Muscle of leg (tissue), 11 donors: ENCODE data around the gene KCNIP4. TPM values are rescaled to one million over a fixed set of nuclear protein-coding genes. Genes with fewer than 3 reads are reported as not detected.

Source experiments
- DNase-seq: peaks from one replicate; pipeline ENCODE4 v3.0.0; 2013
- H3K27ac ChIP-seq: one replicate; pipeline ENCODE4 v1.5.1; 2013; ENCODE audit warnings: mild to moderate bottlenecking, low read length, control low read depth
- H3K27me3 ChIP-seq: one replicate; pipeline ENCODE4 v1.6.1; 2013; ENCODE audit warnings: low read length; ENCODE audit not compliant: control insufficient read depth, insufficient read depth
- H3K36me3 ChIP-seq: one replicate; pipeline ENCODE4 v1.6.1; 2013; ENCODE audit warnings: low read length; ENCODE audit not compliant: control insufficient read depth, insufficient read depth
- H3K4me1 ChIP-seq: one replicate; pipeline ENCODE4 v1.6.1; 2013; ENCODE audit warnings: low read length; ENCODE audit not compliant: control insufficient read depth, insufficient read depth
- H3K4me3 ChIP-seq: one replicate; pipeline ENCODE4 v1.5.1; 2013; ENCODE audit warnings: low read length, control low read depth
- H3K9me3 ChIP-seq: replicated peaks from 2 replicates; pipeline ENCODE4 v1.6.1; 2013; ENCODE audit warnings: low read depth, low read length; ENCODE audit not compliant: control insufficient read depth
- WGBS: methylation state at CpG from one replicate; pipeline ENCODE4 v1.1.5; 2013; ENCODE audit warnings: missing lambda C conversion rate; ENCODE audit not compliant: insufficient coverage; 5-methylcytosine and 5-hydroxymethylcytosine counted together
- polyA plus RNA-seq, 8 donors: library from polyadenylated mRNA; unstranded; fragments of 120-200 nt; gene quantifications; one replicate each; pipeline versions ENCODE4 v1.2.1 to v1.2.3, GENCODE V29; 2013; ENCODE audit warnings: inconsistent platforms in 1 of 8, low replicate concordance in 1 of 8; ENCODE audit not compliant: insufficient read length in 8 of 8, insufficient read depth in 1 of 8
- total RNA-seq: library from RNA; stranded (reverse); fragments of 120-200 nt; gene quantifications from one replicate; pipeline ENCODE4 v1.2.4, GENCODE V29; 2013

Gene KCNIP4
- total and polyA plus RNA-seq, 9 donors: 0.44 to 2.8 (median 1.6) TPM

- Histone ChIP-seq H3K27ac (no peak overlapping the region), H3K4me1 (no peaks in the 10 kb centered on the region), H3K36me3 (no peaks in the 10 kb centered on the region), H3K27me3 (no peaks in the 10 kb centered on the region), H3K4me3 (no peak overlapping the region), H3K9me3 (peaks cover 2% of the 10 kb centered on the region)
- 55% methylated on average over 3 of the region's 3 CpGs for whole genome bisulfite sequencing
- DNase-seq: no peak
Observed at GRCh38 chr4:20997886-20998285, 950.7 kb downstream of the KCNIP4 start.

- H3K4me1 ChIP-seq: no peaks in the 10 kb centered on the region
Observed at GRCh38 chr4:20995610-20996009, 953.0 kb downstream of the KCNIP4 start.

GRCh38 chr4:20995015-20995414 is 953.6 kb downstream of the KCNIP4 start:
- Histone ChIP-seq H3K36me3 (no peaks in the 10 kb centered on the region), H3K9me3 (peaks cover 2% of the 10 kb centered on the region), H3K27me3 (no peaks in the 10 kb centered on the region), H3K4me1 (no peaks in the 10 kb centered on the region), H3K4me3 (no peak overlapping the region), H3K27ac (no peak overlapping the region)
- no CpG with 5 or more reads among the region's 3 CpGs for WGBS
- no peak for DNase-seq

More at GRCh38 chr4:20995610-20996009, 953.0 kb downstream of the KCNIP4 start:
- 60% methylated on average over 1 of the region's 4 CpGs for WGBS
- H3K27ac ChIP-seq: no peak overlapping the region
- no peak overlapping the region for H3K4me3 ChIP-seq
- no peaks in the 10 kb centered on the region for H3K36me3 ChIP-seq
- no peaks in the 10 kb centered on the region for H3K27me3 ChIP-seq
- peaks cover 2% of the 10 kb centered on the region for H3K9me3 ChIP-seq
- no peak for DNase-seq

GRCh38 chr4:20992002-20992401 is 956.6 kb downstream of the KCNIP4 start:
- no peak overlapping the region for H3K27ac ChIP-seq
- no peak for DNase-seq
- H3K9me3 ChIP-seq: peaks cover 2% of the 10 kb centered on the region
- WGBS: no CpG with 5 or more reads among the region's 3 CpGs
- H3K36me3 ChIP-seq: no peaks in the 10 kb centered on the region
- H3K4me3 ChIP-seq: no peak overlapping the region
- no peaks in the 10 kb centered on the region for H3K4me1 ChIP-seq
- H3K27me3 ChIP-seq: no peaks in the 10 kb centered on the region

GRCh38 chr4:20987191-20987590 is 961.4 kb downstream of the KCNIP4 start:
- Histone ChIP-seq H3K4me1 (peaks cover 9% of the 10 kb centered on the region), H3K36me3 (no peaks in the 10 kb centered on the region), H3K27me3 (peaks cover 6% of the 10 kb centered on the region), H3K27ac (no peak overlapping the region), H3K4me3 (no peak overlapping the region), H3K9me3 (no peaks in the 10 kb centered on the region)
- no peak for DNase-seq
- WGBS: no CpG with 5 or more reads among the region's 2 CpGs

GRCh38 chr4:20984576-20984836 is 964.1 kb downstream of the KCNIP4 start:
- H3K27ac ChIP-seq: no peak overlapping the region
- DNase-seq: no peak
- H3K4me1 ChIP-seq: peaks cover 9% of the 10 kb centered on the region
- H3K4me3 ChIP-seq: no peak overlapping the region
- 50% methylated on average over 2 of the region's 13 CpGs for WGBS
- no peaks in the 10 kb centered on the region for H3K9me3 ChIP-seq
- H3K27me3 ChIP-seq: peaks cover 6% of the 10 kb centered on the region
- H3K36me3 ChIP-seq: no peaks in the 10 kb centered on the region

GRCh38 chr4:20983763-20984575 is 964.6 kb downstream of the KCNIP4 start:
- peak; percentile 47 for DNase-seq
- Histone ChIP-seq H3K27ac (no peak overlapping the region), H3K9me3 (no peaks in the 10 kb centered on the region), H3K4me3 (peak overlapping the region; percentile 13), H3K27me3 (peaks cover 6% of the 10 kb centered on the region), H3K4me1 (peaks cover 9% of the 10 kb centered on the region), H3K36me3 (no peaks in the 10 kb centered on the region)
- under 1% methylated on average over 27 of the region's 31 CpGs for WGBS

- no peak overlapping the region for H3K27ac ChIP-seq
- H3K9me3 ChIP-seq: no peaks in the 10 kb centered on the region
- H3K4me1 ChIP-seq: peaks cover 9% of the 10 kb centered on the region
- WGBS: no CpG with 5 or more reads among the region's 3 CpGs
- no peak overlapping the region for H3K4me3 ChIP-seq
- DNase-seq: no peak
- H3K27me3 ChIP-seq: peaks cover 6% of the 10 kb centered on the region
- H3K36me3 ChIP-seq: no peaks in the 10 kb centered on the region
Observed at GRCh38 chr4:20982544-20982943, 966.0 kb downstream of the KCNIP4 start.

- DNase-seq: no peak
- WGBS: 51% methylated on average over 6 of the region's 6 CpGs
- no peak overlapping the region for H3K27ac ChIP-seq
- H3K27me3 ChIP-seq: peaks cover 2% of the 10 kb centered on the region
- H3K4me1 ChIP-seq: no peaks in the 10 kb centered on the region
- no peaks in the 10 kb centered on the region for H3K9me3 ChIP-seq
- H3K4me3 ChIP-seq: no peak overlapping the region
- H3K36me3 ChIP-seq: no peaks in the 10 kb centered on the region
Observed at GRCh38 chr4:20960291-20960690, 988.3 kb downstream of the KCNIP4 start.

- peak; percentile 74 for DNase-seq
- Histone ChIP-seq H3K4me1 (no peaks in the 10 kb centered on the region), H3K27ac (no peak overlapping the region), H3K27me3 (no peaks in the 10 kb centered on the region), H3K4me3 (no peak overlapping the region), H3K9me3 (no peaks in the 10 kb centered on the region), H3K36me3 (no peaks in the 10 kb centered on the region)
- 56% methylated on average over 2 of the region's 5 CpGs for WGBS
Observed at GRCh38 chr4:20954541-20954940, 994.0 kb downstream of the KCNIP4 start.

- no peaks in the 10 kb centered on the region for H3K36me3 ChIP-seq
- H3K9me3 ChIP-seq: no peaks in the 10 kb centered on the region
- H3K4me3 ChIP-seq: no peak overlapping the region
- no peaks in the 10 kb centered on the region for H3K4me1 ChIP-seq
- no peaks in the 10 kb centered on the region for H3K27me3 ChIP-seq
- H3K27ac ChIP-seq: no peak overlapping the region
- DNase-seq: no peak
Observed at GRCh38 chr4:20944961-20945360, 1003.6 kb downstream of the KCNIP4 start.
